Effector memory CD8-positive, alpha-beta T cell (primary cell): Measurements from ENCODE around the gene ELAVL2.

Experiments used
- ATAC-seq: fragments of 150-1000 bp; cut with Tn5 transposase; replicated peaks from 2 replicates; pipeline ENCODE4 v1.10.0; 2021; ENCODE audit warnings: mild to moderate bottlenecking, moderate library complexity
- DNase-seq, 3 experiments: peaks; one replicate each; pipeline ENCODE4 v3.0.0; 2021
- H3K27ac Mint-ChIP-seq, 2 donors: one replicate each; pipeline ENCODE4 v1.8.0; 2022; ENCODE audit warnings: mild to moderate bottlenecking in 2 of 2, mixed read lengths in 2 of 2, moderate library complexity in 2 of 2
- H3K27me3 Mint-ChIP-seq, 2 donors: one replicate each; pipeline ENCODE4 v1.8.0; 2022; ENCODE audit warnings: mixed read lengths in 2 of 2
- H3K36me3 Mint-ChIP-seq: one replicate; pipeline ENCODE4 v1.8.0; 2022; ENCODE audit warnings: mild to moderate bottlenecking, moderate library complexity, mixed read lengths; ENCODE audit not compliant: insufficient read depth
- H3K4me1 Mint-ChIP-seq, 2 donors: one replicate each; pipeline ENCODE4 v1.8.0; 2022; ENCODE audit warnings: low read depth in 2 of 2, mixed read lengths in 2 of 2
- H3K4me3 Mint-ChIP-seq, 2 donors: one replicate each; pipeline ENCODE4 v1.8.0; 2022; ENCODE audit warnings: mild to moderate bottlenecking in 2 of 2, mixed read lengths in 2 of 2, moderate library complexity in 2 of 2
- H3K9me3 Mint-ChIP-seq, 2 donors: one replicate each; pipeline ENCODE4 v1.8.0; 2022; ENCODE audit warnings: mixed read lengths in 2 of 2

Gene ELAVL2

GRCh38 chr9:23829580-23830475, 3.8 kb upstream of the ELAVL2 start:
- H3K27me3 Mint-ChIP-seq: peaks cover 0 to 24% of the 10 kb centered on the region in 2 donors
- no peak overlapping the region for H3K27ac Mint-ChIP-seq
- H3K4me3 Mint-ChIP-seq: no peak overlapping the region
- H3K36me3 Mint-ChIP-seq: no peaks in the 10 kb centered on the region
- no peaks in the 10 kb centered on the region for H3K4me1 Mint-ChIP-seq
- no peak for ATAC-seq
- no peak for DNase-seq
- peaks cover 7 to 8% of the 10 kb centered on the region in 2 donors for H3K9me3 Mint-ChIP-seq

- Mint-ChIP-seq H3K36me3 (no peaks in the 10 kb centered on the region), H3K27me3 (peaks cover 6 to 29% of the 10 kb centered on the region in 2 donors), H3K4me3 (no peak overlapping the region), H3K9me3 (peaks cover 0 to 1% of the 10 kb centered on the region in 2 donors), H3K27ac (no peak overlapping the region), H3K4me1 (no peaks in the 10 kb centered on the region)
- ATAC-seq (no peak), DNase-seq (no peak)
Observed at GRCh38 chr9:23825700-23826099, 340 bp downstream of the ELAVL2 start.

- Mint-ChIP-seq H3K4me3 (no peak overlapping the region), H3K9me3 (peaks cover 0 to 1% of the 10 kb centered on the region in 2 donors), H3K27me3 (peaks cover 6 to 22% of the 10 kb centered on the region in 2 donors), H3K36me3 (no peaks in the 10 kb centered on the region), H3K4me1 (no peaks in the 10 kb centered on the region), H3K27ac (no peak overlapping the region)
- ATAC-seq (no peak), DNase-seq (no peak)
Observed at GRCh38 chr9:23824830-23825591, 1.0 kb downstream of the ELAVL2 start.

GRCh38 chr9:23823986-23824829, 1.8 kb downstream of the ELAVL2 start:
- H3K4me1 Mint-ChIP-seq: no peaks in the 10 kb centered on the region
- no peaks in the 10 kb centered on the region for H3K36me3 Mint-ChIP-seq
- H3K4me3 Mint-ChIP-seq: no peak overlapping the region

GRCh38 chr9:23823269-23823668, 2.8 kb downstream of the ELAVL2 start:
- H3K9me3 Mint-ChIP-seq: peaks cover 5 to 7% of the 10 kb centered on the region in 2 donors
- H3K4me3 Mint-ChIP-seq: no peak overlapping the region
- H3K27ac Mint-ChIP-seq: no peak overlapping the region
- DNase-seq (no peak), ATAC-seq (no peak)
- H3K27me3 Mint-ChIP-seq: peaks cover 6 to 19% of the 10 kb centered on the region in 2 donors
- H3K4me1 Mint-ChIP-seq: no peaks in the 10 kb centered on the region
- H3K36me3 Mint-ChIP-seq: no peaks in the 10 kb centered on the region

More at GRCh38 chr9:23823986-23824829, 1.8 kb downstream of the ELAVL2 start:
- Mint-ChIP-seq H3K27me3 (peaks cover 6 to 19% of the 10 kb centered on the region in 2 donors), H3K9me3 (peaks cover 0 to 1% of the 10 kb centered on the region in 2 donors), H3K27ac (no peak overlapping the region)
- DNase-seq: no peak
- no peak for ATAC-seq

- DNase-seq: no peak
- no peak overlapping the region for H3K27ac Mint-ChIP-seq
Observed at GRCh38 chr9:23822261-23823169, 3.5 kb downstream of the ELAVL2 start.

GRCh38 chr9:23821375-23822181, 4.5 kb downstream of the ELAVL2 start:
- Mint-ChIP-seq H3K4me1 (no peaks in the 10 kb centered on the region), H3K4me3 (no peak overlapping the region), H3K27me3 (peaks cover 6 to 19% of the 10 kb centered on the region in 2 donors), H3K27ac (no peak overlapping the region), H3K9me3 (peaks cover 5 to 8% of the 10 kb centered on the region in 2 donors), H3K36me3 (no peaks in the 10 kb centered on the region)
- DNase-seq (no peak), ATAC-seq (no peak)

More at GRCh38 chr9:23822261-23823169, 3.5 kb downstream of the ELAVL2 start:
- peak overlapping the region in 1 of 2 donors; percentile 38 for H3K4me3 Mint-ChIP-seq
- peaks cover 5 to 8% of the 10 kb centered on the region in 2 donors for H3K9me3 Mint-ChIP-seq
- no peaks in the 10 kb centered on the region for H3K4me1 Mint-ChIP-seq
- no peak for ATAC-seq
- H3K36me3 Mint-ChIP-seq: no peaks in the 10 kb centered on the region
- peaks cover 6 to 19% of the 10 kb centered on the region in 2 donors for H3K27me3 Mint-ChIP-seq

GRCh38 chr9:23820451-23821374, 5.3 kb downstream of the ELAVL2 start:
- Mint-ChIP-seq H3K36me3 (no peaks in the 10 kb centered on the region), H3K27me3 (peaks cover 6 to 19% of the 10 kb centered on the region in 2 donors), H3K27ac (no peak overlapping the region), H3K4me1 (no peaks in the 10 kb centered on the region), H3K9me3 (peaks cover 5 to 8% of the 10 kb centered on the region in 2 donors), H3K4me3 (no peak overlapping the region)
- DNase-seq (no peak), ATAC-seq (no peak)

GRCh38 chr9:23819403-23819802, 6.6 kb downstream of the ELAVL2 start:
- Mint-ChIP-seq H3K27me3 (peaks cover 6 to 19% of the 10 kb centered on the region in 2 donors), H3K9me3 (peaks cover 5 to 9% of the 10 kb centered on the region in 2 donors), H3K27ac (no peak overlapping the region), H3K36me3 (no peaks in the 10 kb centered on the region), H3K4me1 (no peaks in the 10 kb centered on the region), H3K4me3 (no peak overlapping the region)
- ATAC-seq (no peak), DNase-seq (no peak)

- no peak overlapping the region for H3K4me3 Mint-ChIP-seq
- ATAC-seq: no peak
- H3K27ac Mint-ChIP-seq: no peak overlapping the region
- DNase-seq: no peak
- no peaks in the 10 kb centered on the region for H3K27me3 Mint-ChIP-seq
- H3K36me3 Mint-ChIP-seq: no peaks in the 10 kb centered on the region
- H3K4me1 Mint-ChIP-seq: no peaks in the 10 kb centered on the region
- H3K9me3 Mint-ChIP-seq: peaks cover 9 to 16% of the 10 kb centered on the region in 2 donors
Observed at GRCh38 chr9:23814243-23814642, 11.8 kb downstream of the ELAVL2 start.

- DNase-seq (no peak), ATAC-seq (no peak)
- H3K27me3 Mint-ChIP-seq: no peaks in the 10 kb centered on the region
- H3K9me3 Mint-ChIP-seq: peaks cover 4 to 8% of the 10 kb centered on the region in 2 donors
- no peaks in the 10 kb centered on the region for H3K4me1 Mint-ChIP-seq
- H3K27ac Mint-ChIP-seq: no peak overlapping the region
- H3K36me3 Mint-ChIP-seq: no peaks in the 10 kb centered on the region
- no peak overlapping the region for H3K4me3 Mint-ChIP-seq
Observed at GRCh38 chr9:23812673-23813072, 13.4 kb downstream of the ELAVL2 start.
